ENCODE data around the gene FLVCR2.
A peak's percentile ranks its signal among the peaks of the same experiment; 100 is the strongest.

The FLVCR2 gene

GRCh38 chr14:75578102-75578785, at the start of gene FLVCR2:
Gene FLVCR2, plus strand, starts transcription at chr14:75578620. Its CDS starts 353 bp downstream, at chr14:75578973.
- intact Hi-C loops (cut with DNase I): loop anchor here (5.0 kb wide), 1 partner anchor 404 kb away; the partner anchor contains the start of gene TGFB3
- DNase-seq: peak; percentile 51 to 93 (median 66)

DNA sequence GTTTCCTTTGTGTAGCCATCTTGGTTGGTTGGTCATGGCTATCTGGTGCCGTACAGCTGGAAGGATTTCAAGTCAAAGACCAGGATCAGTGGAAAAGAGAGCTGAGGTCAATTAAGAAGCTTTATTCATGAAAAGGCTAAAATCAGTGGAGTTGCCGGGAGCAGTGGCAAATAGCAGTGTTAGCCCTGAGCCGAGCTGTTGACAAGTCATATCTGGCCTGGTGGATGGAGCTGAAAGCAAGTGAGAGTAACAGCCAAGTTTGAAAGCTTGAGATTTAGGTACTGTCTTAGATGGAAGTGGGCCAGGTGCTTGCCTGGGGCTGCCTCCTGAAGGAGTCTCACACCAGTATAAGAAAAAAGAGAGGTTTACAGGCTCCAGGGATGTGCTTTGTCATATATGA, 47.2 kb upstream of the FLVCR2 start:
- DNase-seq: no peak
- intact Hi-C loops (cut with DNase I): no loop called here

DNA sequence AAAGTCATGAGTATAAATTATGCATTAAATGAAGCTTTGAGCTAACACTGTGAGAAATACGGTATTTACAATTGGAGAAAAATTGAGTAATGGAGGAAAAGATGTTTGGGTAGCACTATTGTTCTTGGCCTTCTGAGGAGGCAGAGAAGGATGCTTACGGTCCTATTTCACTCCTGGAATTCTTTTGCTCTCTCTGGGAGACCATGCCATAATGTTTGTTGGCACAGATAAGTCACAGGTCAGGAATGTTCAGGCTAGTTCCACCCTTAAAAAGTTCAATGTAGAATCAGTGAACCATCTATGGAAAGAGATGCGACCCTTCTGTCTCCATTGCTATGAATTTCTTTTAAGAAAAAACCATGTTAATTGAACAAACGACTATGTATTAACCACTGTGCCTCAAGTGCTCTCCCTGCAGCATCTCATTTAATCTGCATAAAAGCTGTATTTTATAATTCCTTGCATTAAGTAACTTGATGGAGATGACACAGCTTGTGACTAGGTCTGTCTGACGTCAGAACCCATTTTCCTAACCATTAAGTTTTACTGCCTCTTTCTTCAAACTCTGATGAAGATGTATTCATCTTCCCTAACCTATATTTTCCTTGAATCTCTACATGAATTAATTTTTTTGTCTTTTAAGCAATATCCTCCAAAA, 46.6 kb upstream of the FLVCR2 start:
- DNase-seq: no peak
- intact Hi-C loops (cut with DNase I): no loop called here

DNA sequence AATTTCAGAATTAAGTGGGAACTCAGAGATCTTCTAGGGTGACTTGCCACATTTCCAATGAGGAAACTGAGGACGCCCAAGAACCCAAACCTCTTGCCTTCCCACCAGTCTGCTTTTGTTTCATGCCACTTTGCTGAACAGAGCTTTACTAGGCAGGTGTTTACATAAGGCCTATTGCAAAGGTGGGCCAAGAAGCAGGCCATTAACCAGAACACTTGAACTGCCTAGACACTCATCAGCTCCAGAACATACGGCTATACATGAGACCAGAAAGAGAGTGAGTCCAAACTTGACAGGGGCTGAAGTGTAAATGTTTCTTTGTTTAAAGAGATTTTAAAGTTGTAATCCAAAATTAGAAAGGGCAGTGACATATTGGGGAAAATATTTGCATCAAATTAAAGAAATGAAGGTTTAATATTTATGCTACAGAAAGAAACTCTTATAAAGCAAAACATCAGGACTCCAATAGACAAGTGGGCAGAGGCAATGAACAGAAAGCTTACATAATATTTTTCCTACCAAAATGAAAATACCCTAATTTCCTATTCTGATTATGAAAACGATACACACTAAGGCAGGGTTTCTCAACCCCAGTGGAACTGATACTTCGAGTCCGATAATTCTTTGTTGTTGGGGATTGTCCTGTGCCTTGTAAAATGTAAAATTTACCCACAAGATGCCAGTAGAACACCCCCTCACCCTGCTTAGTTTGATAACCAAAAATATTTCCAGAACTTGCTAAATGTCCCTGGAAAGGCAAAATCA, 44.4 kb upstream of the FLVCR2 start:
- intact Hi-C loops (cut with DNase I): no loop called here
- no peak for DNase-seq

- no peak for DNase-seq
- intact Hi-C loops (cut with DNase I): no loop called here
Observed at GRCh38 chr14:75535164-75535898, 43.1 kb upstream of the FLVCR2 start.

DNA sequence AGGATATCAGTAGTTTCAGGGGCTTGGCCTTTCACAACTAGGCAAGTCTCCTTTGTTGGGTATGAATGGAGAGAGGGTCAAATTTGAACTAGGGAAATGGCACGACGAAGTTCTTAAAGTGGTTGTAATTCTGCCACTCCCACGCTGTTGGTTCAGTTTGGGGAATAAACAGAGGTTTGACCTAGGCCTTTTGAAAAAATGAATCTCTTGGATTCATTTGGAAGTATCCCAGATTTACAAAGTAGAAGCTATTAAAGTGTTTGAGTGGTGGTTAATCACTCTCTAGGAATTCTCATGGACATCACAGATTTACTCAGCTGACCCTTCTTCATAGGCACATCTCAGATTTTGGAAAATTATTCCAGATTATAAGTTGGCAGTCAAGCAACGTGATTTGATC, 41.3 kb upstream of the FLVCR2 start:
- DNase-seq: no peak
- intact Hi-C loops (cut with DNase I): no loop called here

DNA sequence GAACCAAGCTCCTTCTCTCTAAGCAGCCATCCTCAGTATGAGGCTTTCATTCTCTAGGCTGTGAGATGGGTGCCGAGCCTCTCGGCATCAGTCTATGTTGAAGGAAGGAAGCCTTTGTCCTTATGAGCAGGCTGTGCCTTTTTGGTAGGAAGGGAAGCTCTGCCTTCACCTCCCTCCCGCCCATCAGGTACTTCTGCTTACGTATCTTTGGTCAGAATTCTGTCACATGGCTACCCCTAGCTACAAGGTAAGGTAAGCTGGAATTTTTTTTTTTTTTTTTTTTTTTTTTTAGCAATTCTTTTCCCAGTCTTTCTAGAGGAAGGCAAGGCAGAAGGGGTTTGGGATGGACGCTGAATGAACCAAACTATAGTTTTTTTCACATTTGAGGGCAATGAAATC, 39.3 kb upstream of the FLVCR2 start:
- no peak for DNase-seq
- intact Hi-C loops (cut with DNase I): no loop called here

DNA sequence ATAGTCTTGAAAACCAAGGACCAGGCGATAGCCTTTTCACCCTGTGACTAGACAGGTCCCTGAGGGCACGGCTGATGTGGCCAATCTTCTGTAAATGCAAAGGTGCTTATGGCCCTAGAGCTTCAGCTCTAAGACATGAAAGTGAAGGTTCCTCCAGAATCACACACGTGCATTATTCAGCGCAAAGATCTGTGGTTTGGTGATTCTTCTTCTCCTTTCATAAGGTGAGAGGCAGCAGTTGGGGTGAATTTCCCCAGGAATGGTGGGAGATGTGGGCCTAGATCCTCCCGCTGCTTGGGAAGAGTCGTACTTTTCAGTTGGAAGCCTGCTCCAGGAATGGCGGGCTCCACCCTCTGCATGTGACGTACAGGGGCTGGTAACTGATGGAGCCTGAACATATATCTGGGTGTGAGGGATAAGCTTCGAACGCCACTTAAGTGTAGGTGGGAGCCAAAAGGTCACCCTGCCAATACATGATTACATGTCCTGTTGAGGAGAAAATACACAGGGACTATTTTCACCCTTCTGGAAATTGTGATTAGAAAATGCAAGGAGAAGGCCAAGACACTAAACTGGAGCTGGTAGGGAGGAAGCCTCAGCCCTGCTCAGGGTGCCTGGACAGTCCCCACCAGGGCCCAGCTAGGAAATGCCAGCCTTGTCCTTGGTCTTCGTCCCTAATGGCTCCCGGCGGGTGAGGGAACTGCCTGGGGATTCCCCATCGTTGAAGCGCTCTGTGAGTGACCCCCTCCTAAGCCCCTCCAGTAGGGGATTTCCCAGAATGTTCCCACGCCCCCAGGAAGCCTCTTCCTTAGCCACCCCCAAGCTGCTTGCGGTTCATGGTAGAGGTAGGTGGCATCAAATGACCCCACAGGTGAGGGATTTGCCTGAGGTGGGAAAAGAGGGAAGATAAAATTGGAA, 38.6 kb upstream of the FLVCR2 start:
- intact Hi-C loops (cut with DNase I): no loop called here
- no peak for DNase-seq

DNA sequence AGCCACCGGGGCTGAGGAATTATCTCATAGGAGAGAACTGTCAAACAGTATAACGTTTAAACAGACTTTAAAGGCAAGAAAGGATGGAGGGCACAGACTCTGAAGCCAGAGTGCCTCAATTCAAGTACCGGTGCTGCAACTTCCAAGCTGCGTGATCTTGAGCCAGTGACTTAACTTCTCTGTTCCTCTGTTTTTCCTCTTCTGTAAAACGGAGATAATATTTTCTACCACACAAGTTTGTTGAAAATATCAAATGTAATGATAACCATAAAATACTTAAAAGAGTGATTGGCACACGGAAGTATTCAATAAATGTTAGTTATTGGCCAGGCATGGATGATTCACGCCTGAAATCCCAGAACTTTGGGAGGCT, 38.0 kb upstream of the FLVCR2 start:
- DNase-seq: no peak
- intact Hi-C loops (cut with DNase I): no loop called here

DNA sequence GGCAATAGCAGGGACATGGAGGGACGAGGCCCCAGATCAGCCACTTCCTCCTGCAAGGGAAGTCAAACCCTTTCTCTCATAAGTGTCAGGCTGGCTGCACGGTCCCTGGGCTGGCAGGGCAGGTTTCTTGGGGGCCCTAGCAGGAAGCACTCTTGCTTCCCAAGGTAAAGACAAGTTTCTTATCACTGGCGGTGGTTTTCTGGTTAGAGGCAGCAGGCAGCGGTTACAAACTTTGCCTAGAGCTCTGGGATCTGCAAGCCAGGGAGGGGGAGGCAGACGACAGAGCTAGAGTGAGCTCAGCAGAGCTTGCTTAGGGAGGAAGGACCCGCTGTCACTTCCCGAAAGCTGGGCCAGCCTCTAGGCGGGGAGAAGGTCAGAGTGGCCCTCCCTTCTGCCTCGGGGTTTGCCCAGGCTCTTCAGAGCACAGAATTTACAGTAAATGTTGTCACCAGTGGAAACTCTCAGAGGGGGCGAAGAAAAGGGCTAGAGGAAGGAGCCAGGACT, 35.8 kb upstream of the FLVCR2 start:
- intact Hi-C loops (cut with DNase I): no loop called here
- peak in 3 of 10 donors; percentile 32 to 91 (median 33) for DNase-seq

GRCh38 chr14:75543253-75543652, 35.2 kb upstream of the FLVCR2 start:
- DNase-seq: no peak
- intact Hi-C loops (cut with DNase I): no loop called here

DNA sequence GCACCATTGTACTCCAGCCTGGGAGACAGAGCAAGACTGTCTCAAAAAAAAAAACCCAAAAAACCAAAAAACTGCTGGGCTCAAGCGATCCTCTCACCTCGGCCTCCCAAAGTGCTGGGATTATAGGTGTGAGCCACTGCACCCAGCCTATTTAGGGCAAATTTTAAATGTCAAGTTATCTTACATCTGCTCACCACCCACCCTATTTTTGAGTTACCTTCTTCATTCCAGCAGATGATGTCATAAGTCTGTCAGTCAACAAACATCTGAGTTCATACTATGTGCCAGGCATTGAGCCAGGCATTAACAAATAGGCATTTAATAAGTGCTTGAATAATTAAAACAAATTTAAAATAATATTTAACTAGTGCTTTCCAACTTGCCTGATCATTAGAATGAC, 34.6 kb upstream of the FLVCR2 start:
- intact Hi-C loops (cut with DNase I): no loop called here
- DNase-seq: no peak

- DNase-seq: no peak
- intact Hi-C loops (cut with DNase I): no loop called here
Observed at GRCh38 chr14:75545907-75546306, 32.5 kb upstream of the FLVCR2 start.

GRCh38 chr14:75547552-75548250, 30.7 kb upstream of the FLVCR2 start:
- intact Hi-C loops (cut with DNase I): no loop called here
- DNase-seq: no peak

- intact Hi-C loops (cut with DNase I): no loop called here
- no peak for DNase-seq
Observed at GRCh38 chr14:75548544-75548943, 29.9 kb upstream of the FLVCR2 start.

DNA sequence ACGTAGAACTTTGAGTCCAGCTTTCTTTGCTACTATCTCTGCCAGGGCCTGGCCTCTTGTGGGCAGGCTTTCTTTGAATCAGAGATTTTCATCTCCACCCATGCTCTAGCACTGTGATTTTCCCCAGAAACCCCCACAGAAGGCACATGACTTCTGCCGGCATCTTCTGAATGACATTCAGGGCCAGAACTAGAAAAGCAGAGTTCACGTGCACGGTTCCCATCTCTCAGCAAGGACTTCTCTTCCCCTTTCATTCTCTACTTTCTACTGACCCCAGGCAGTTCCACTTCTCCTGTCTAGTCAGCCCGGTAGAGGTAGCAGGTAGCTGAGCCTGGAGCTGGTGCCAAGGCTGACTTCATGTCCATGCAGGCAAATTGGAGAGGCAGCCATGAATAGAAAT, 29.3 kb upstream of the FLVCR2 start:
- no peak for DNase-seq
- intact Hi-C loops (cut with DNase I): no loop called here

- intact Hi-C loops (cut with DNase I): no loop called here
- DNase-seq: no peak
Observed at GRCh38 chr14:75551021-75551420, 27.4 kb upstream of the FLVCR2 start.

- DNase-seq: no peak
- intact Hi-C loops (cut with DNase I): no loop called here
Observed at GRCh38 chr14:75553157-75553556, 25.3 kb upstream of the FLVCR2 start.

- intact Hi-C loops (cut with DNase I): no loop called here
- no peak for DNase-seq
Observed at GRCh38 chr14:75553761-75554364, 24.6 kb upstream of the FLVCR2 start.

All from posterior cingulate gyrus (tissue), 11 donors.